A673 (cell line): ENCODE measurements around the gene ISLR. TPM values are rescaled to one million over a fixed set of nuclear protein-coding genes. Genes with fewer than 3 reads are reported as not detected.
A peak's percentile ranks its signal among the peaks of the same experiment; 100 is the strongest.

Source experiments
- BruUV-seq: library from RNA; stranded (reverse); fragments of 400-500 nt; replicated peaks from 2 replicates; lab custom pipeline; 2021; lab: Mats Ljungman, UMichigan
- CTCF ChIA-PET: fragments of 300-600 bp; sonication (Branson Sonifier 250); formaldehyde crosslinking; loops from one replicate; lab custom pipeline; 2022; ENCODE audit warnings: antibody characterized with exemption; lab: Charles Lee
- POLR2A ChIA-PET: fragments of 300-600 bp; sonication (Branson Sonifier 250); formaldehyde crosslinking; loops from one replicate; lab custom pipeline; 2022; ENCODE audit warnings: antibody characterized with exemption; ENCODE audit not compliant: low non-redundant PET; lab: Charles Lee
- DNase-seq: peaks from one replicate; pipeline ENCODE4 v3.0.0-alpha.2; 2015; ENCODE audit warnings: low spot score
- H3K27ac ChIP-seq: fragments of 200-600 bp; sonication (generic); 2 replicates; pipeline ENCODE4 v1.5.1; 2016; ENCODE audit warnings: mixed run types, low read depth, mild to moderate bottlenecking, mixed read lengths, antibody characterized with exemption, low read length; ENCODE audit not compliant: poor library complexity, severe bottlenecking
- H3K27me3 ChIP-seq: fragments of 200-600 bp; sonication (generic); replicated peaks from 2 replicates; pipeline ENCODE4 v1.6.1; 2017; ENCODE audit warnings: mixed run types, low read depth, mild to moderate bottlenecking, mixed read lengths, antibody characterized with exemption, low read length; ENCODE audit not compliant: insufficient read depth, poor library complexity
- H3K36me3 ChIP-seq: fragments of 200-600 bp; sonication (generic); 2 replicates; pipeline ENCODE4 v1.6.1; 2016; ENCODE audit warnings: mixed run types, mild to moderate bottlenecking, mixed read lengths, antibody characterized with exemption, low read length; ENCODE audit not compliant: insufficient read depth, poor library complexity, severe bottlenecking
- H3K4me1 ChIP-seq: fragments of 200-600 bp; sonication (generic); 2 replicates; pipeline ENCODE4 v1.6.1; 2017; ENCODE audit warnings: mixed run types, mild to moderate bottlenecking, mixed read lengths, antibody characterized with exemption, low read length; ENCODE audit not compliant: insufficient read depth, poor library complexity, severe bottlenecking
- H3K4me3 ChIP-seq: fragments of 200-600 bp; sonication (generic); 2 replicates; pipeline ENCODE4 v1.5.1; 2016; ENCODE audit warnings: low read depth, mixed run types, mild to moderate bottlenecking, mixed read lengths, low read length; ENCODE audit not compliant: poor library complexity, severe bottlenecking
- H3K9me3 ChIP-seq: fragments of 200-600 bp; sonication (generic); 2 replicates; pipeline ENCODE4 v1.6.1; 2016; ENCODE audit warnings: mixed run types, low read depth, mild to moderate bottlenecking, mixed read lengths, antibody characterized with exemption, low read length; ENCODE audit not compliant: poor library complexity, severe bottlenecking
- CTCF ChIP-seq: fragments of 300-800, 200-600 bp; sonication (generic); conservative IDR thresholded peaks from 2 replicates; pipeline ENCODE4 v1.5.1; 2017; ENCODE audit warnings: low read depth, mild to moderate bottlenecking, antibody characterized with exemption, low read length, moderate library complexity, mixed read lengths
- EZH2 ChIP-seq: fragments of 200-600 bp; sonication (generic); IDR thresholded peaks from 2 replicates; pipeline ENCODE4 v1.6.1; 2017; ENCODE audit warnings: borderline replicate concordance, low read depth, mild to moderate bottlenecking, mixed read lengths, antibody characterized with exemption, low read length; ENCODE audit not compliant: poor library complexity, severe bottlenecking
- intact Hi-C: fragments of 100-400 bp; cut with micrococcal nuclease; formaldehyde crosslinking; loops from one replicate; pipeline ENCODE4 v1.10.0; 2022; ENCODE audit not compliant: unreplicated experiment
- total RNA-seq: library from RNA; stranded (reverse); gene quantifications from 2 replicates; pipeline ENCODE4 v1.2.3, GENCODE V29; 2021

Gene ISLR
- total RNA-seq, 1 experiment from 2014 or later = 0.41 TPM

DNA sequence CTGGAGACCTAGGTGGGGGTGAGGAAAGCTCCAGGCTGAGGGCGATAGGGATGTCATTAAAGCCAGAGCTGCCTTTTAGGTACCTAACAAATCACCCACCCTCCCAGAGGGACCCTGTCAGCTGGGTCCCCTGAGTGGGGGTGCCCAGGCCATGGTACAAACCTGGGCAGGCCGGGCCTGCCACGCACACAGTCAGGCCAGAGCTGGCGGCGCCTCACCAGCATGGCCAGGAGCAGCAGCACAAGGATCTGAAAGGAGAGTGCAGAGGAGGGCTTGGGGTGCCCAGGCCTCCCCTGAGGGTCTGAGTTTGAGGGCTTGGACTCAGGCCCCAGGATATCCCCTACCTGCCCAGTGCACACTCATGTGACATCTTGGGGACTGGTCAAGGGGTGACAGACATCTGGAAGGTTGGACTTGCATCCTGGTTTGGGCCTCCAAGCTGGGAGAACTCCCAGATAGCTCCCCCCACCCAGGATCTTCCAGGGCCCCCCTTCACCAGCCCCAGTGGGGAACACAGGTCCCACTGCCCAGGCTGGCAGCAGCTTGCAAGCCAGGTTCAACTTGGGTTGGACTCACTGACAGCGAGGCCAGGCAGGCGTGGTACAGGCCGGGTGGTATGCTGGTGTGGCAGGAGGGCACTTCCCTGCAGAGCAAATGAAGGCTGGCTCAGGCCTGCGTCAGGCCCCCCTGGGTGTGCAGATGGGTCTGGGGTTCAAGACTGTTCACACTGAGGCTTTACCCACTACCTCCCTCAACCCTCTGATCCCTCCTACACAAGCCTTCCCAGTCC lies 23.9 kb downstream of the ISLR start:
- H3K27ac ChIP-seq = no peak overlapping the region
- intact Hi-C loops = no loop called here
- peaks cover 41% of the 10 kb centered on the region for H3K4me1 ChIP-seq

DNA sequence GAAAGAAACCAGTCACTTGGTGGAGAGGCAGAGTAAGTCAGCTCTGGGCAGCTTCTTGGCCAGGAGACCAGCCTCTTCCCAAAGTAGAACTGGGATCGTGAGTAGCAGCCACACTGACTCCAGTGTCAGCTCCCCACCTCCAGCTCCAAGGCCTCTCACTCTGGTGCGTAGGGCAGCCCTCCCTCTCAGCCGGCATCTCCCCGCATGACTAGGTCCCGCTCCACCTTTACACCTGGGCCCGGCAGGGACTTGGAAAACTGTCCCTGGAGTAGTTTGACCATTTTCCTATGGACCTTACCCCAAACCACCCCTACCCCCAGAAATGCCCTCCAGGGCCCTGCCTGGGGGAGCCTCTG lies 25.8 kb downstream of the ISLR start:
- BruUV-seq = no TSS peak
- no peak overlapping the region for H3K27ac ChIP-seq
- H3K27me3 ChIP-seq = no peaks in the 10 kb centered on the region
- no peaks in the 10 kb centered on the region for H3K36me3 ChIP-seq
- ChIA-PET POLR2A (no interaction called here), CTCF (no interaction called here)
- no peaks in the 10 kb centered on the region for H3K9me3 ChIP-seq
- H3K4me3 ChIP-seq = no peak overlapping the region
- TF ChIP-seq CTCF = no peak
- TF ChIP-seq EZH2 = no peak
- intact Hi-C loops = no loop called here
- peaks cover 50% of the 10 kb centered on the region for H3K4me1 ChIP-seq
- no peak for DNase-seq

More for the DNA sequence above, 23.9 kb downstream of the ISLR start:
- POLR2A ChIA-PET = no interaction called here
- no peaks in the 10 kb centered on the region for H3K27me3 ChIP-seq
- TF ChIP-seq CTCF (no peak), EZH2 (no peak)
- H3K9me3 ChIP-seq = no peaks in the 10 kb centered on the region
- no peaks in the 10 kb centered on the region for H3K36me3 ChIP-seq
- no TSS peak for BruUV-seq
- CTCF ChIA-PET = no interaction called here
- H3K4me3 ChIP-seq = no peak overlapping the region
- no peak for DNase-seq

DNA sequence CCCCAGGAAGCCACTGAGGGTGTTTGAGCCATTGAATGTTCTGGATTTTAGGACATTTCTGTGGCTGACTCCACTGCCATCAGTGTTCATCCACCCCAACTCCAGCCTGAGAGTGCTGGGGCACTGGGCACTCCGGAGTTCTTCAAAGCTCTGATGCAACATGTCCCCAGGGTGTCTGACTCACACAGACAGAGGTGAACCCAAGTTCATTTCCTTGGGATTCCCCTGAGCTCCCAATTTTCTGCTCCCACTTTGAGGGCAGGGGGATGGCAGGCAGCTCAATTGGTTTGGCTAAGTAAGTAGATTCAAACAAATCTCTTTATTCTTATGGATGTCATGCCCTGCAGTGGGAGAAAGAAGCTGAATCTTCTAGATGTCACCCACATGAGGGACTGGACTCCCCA lies 26.9 kb downstream of the ISLR start:
- DNase-seq = peak; percentile 68
- Histone ChIP-seq H3K36me3 (no peaks in the 10 kb centered on the region), H3K9me3 (no peaks in the 10 kb centered on the region), H3K4me3 (no peak overlapping the region), H3K27me3 (no peaks in the 10 kb centered on the region), H3K4me1 (peaks cover 50% of the 10 kb centered on the region), H3K27ac (no peak overlapping the region)
- BruUV-seq = no TSS peak
- ChIA-PET CTCF (no interaction called here), POLR2A (no interaction called here)
- intact Hi-C loops = no loop called here
- TF ChIP-seq CTCF (no peak), EZH2 (no peak)
